Esophagus muscularis mucosa (tissue), 4 donors: ENCODE measurements around the gene CSH1.

Experiments
- EP300 ChIP-seq: sonication (generic); formaldehyde crosslinking; IDR thresholded peaks from one replicate; pipeline ENCODE4 v1.6.1; 2017; ENCODE audit warnings: antibody characterized with exemption
- POLR2A ChIP-seq: fragments of 450-650 bp; IDR thresholded peaks from one replicate; pipeline ENCODE4 v1.6.1; 2017; ENCODE audit warnings: antibody characterized with exemption, moderate library complexity, mild to moderate bottlenecking, low read depth
- TF ChIP-seq, protein P1 (sequence below), 3 experiments: fragments of 200-600 bp in 2 of 3; fragments of 450-650 bp in 1 of 3; sonication (generic) in 2 of 3; IDR thresholded peaks; one replicate each; pipeline ENCODE4 v1.5.1; 2017 to 2019; ENCODE audit warnings: antibody characterized with exemption in 3 of 3, mild to moderate bottlenecking in 2 of 3, moderate library complexity in 1 of 3

DNA sequence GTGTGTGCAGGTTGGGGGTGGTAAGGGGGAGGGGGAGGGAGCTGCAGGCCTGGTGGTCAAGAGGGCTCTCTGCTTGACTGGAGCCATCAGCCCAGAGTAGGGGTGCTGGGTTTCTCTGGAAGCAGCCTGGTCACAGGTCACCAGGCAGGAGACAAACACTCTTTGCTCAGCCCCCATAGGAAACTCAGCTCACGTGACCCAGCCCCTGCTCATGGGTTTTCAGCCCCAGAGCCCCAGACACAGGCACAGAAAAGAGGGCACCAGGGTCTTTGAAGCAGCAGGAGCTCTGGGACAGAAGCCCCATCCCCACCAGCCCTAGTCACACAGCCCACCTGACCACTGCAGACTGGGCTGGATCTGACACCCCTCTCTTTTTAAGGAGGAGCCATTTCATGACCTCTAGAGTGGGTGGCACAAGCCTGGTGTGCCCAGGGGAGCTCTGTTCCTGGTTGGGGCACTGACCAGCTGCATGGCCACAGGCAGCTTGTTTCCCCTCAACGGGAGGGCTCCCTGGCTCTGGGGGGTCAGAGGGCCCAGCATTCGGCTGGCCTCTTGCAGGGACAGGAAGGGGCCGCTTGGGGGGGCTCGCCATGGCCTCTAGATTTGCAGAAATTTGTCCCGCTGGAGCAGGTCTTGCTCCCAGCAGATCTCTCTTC is 49.5 kb upstream of the CSH1 start:
- TF ChIP-seq POLR2A: no peak
- TF ChIP-seq, protein P1, sequence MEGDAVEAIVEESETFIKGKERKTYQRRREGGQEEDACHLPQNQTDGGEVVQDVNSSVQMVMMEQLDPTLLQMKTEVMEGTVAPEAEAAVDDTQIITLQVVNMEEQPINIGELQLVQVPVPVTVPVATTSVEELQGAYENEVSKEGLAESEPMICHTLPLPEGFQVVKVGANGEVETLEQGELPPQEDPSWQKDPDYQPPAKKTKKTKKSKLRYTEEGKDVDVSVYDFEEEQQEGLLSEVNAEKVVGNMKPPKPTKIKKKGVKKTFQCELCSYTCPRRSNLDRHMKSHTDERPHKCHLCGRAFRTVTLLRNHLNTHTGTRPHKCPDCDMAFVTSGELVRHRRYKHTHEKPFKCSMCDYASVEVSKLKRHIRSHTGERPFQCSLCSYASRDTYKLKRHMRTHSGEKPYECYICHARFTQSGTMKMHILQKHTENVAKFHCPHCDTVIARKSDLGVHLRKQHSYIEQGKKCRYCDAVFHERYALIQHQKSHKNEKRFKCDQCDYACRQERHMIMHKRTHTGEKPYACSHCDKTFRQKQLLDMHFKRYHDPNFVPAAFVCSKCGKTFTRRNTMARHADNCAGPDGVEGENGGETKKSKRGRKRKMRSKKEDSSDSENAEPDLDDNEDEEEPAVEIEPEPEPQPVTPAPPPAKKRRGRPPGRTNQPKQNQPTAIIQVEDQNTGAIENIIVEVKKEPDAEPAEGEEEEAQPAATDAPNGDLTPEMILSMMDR (IDR thresholded peaks at IDR 0.05): no peak
- no peak for TF ChIP-seq EP300
